HG03460 (cell line): ENCODE results near the gene SUPT3H.
A peak's percentile ranks its signal among the peaks of the same experiment; 100 is the strongest.

Experiments used
- ATAC-seq: cut with Tn5 transposase; IDR thresholded peaks from one replicate; pipeline ENCODE4 v1.9.1; 2021; ENCODE audit not compliant: unreplicated experiment

Gene SUPT3H

DNA sequence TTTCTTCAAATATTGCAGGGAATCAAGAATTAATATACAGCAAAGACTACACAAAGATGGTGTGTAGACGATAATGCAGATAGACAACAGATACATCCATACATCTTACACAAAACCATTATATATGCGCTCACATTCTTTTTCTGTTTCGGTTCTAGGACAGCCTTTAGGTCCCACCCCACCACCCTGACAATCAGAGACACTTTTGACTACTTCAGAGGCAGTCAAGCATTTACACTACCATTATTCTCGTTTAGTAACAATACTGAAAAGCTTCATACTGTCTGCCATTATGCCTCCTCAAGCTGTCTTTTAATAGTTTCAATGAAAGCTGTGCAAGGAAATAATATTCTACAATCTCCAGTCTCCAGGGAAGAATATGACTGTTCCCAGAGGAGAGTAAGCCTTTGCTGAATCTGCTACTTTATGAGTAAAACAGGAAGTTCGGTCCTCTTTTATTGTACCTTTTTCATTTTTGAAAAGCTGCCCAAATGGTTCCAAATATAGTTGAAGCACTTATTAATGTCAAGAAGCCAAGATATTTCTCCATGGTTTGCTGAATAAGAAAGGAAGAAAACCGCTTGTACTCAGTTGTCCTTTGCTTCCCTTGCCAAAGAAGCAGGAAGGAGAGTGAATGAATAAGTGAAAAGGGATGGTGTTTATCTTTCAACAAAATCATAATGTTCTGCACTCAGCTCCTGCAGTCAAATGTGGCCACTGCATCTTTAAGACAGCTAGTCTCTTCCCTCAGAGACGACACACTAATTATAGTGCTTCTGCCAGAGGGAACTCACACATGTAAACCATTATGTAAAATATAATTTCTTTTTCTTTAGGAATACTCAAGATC is 521.9 kb downstream of the SUPT3H start:
- no peak for ATAC-seq

DNA sequence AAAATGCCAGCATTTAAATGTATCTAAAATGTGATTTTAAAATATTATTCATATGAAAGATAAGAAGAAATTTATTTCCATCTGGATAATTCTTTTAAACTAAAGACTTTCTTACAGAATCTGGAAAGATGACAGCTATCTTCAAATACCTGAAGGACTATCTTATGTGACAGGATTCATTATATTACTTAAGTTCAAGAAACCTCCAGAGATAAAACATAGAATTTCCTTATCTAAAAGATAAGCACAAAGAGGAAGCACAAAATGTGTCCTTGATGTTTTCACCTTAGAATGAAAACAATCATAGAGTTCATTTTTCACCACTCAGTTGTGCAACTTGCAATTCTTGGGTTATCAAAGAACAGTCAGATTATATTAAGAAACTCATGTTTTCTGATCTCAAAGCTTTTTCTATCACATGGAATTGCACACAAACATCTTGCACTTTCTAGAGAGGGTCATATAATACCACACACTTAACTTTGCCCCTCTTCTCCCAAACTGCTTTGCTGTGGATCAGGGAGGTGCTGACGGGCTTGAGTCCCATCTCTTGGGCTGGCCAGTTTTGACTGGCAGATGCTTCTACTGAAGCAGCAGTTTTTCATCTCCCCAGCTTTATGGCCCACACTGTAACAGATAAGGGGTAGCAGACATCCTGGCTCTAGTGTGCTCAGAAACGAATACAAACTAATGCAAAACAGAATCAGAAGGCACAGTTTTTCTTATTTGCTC is 522.9 kb downstream of the SUPT3H start:
- no peak for ATAC-seq

DNA sequence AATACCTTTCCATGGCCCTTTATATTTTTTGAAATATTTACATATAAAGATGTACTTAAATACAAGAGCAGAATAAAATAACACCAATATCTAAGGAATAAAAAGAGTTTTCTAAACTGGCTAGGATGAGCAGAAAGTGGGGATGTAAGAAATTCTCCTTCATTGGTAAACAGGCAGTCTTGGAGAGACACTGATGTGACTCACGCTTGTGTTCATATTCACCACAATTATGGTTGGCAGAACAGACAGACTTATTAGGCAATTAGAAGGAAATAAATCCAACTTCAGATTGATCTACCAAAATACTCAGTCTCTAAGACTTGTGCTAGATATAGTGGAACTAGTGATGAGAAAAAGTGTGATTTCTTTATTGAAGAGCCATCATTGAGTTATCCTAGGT is 526.6 kb downstream of the SUPT3H start:
- no peak for ATAC-seq

DNA sequence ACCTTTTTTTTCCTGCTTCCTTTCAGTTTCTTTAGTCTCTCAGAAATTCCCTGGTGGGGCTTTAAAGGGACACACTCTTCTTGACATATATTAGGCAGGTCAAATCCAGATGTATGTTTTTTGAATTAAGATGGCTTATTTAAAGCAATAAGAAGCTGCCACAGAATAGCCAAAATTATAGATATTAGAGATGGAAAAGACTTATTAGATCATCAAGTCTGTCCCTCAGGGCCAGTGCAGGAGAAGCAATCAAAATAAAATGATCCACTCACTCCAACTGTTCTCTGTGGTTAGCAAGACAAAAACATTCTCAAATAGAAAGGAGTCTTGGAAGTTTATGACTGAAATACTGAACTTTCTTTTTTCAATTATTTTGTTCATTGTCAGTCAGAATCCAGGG is 527.4 kb downstream of the SUPT3H start:
- no peak for ATAC-seq

DNA sequence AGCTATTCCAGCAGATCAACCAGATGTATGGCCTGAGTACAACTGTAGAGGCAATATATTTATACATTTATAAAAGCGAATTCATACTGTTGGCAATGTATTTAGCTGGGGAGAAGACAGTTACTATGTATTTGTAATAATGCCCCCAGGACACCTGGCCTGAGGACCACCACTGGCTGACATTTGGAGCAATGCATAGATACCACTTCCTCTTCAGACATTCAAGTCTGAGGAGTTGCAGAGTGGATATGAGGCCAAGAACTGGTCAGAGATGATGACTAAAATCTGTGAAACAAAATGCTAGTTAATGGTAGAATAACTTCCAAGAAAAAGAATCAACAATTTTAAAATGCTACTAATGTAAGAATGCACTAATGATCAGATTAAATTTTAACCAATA is 527.9 kb downstream of the SUPT3H start:
- no peak for ATAC-seq

DNA sequence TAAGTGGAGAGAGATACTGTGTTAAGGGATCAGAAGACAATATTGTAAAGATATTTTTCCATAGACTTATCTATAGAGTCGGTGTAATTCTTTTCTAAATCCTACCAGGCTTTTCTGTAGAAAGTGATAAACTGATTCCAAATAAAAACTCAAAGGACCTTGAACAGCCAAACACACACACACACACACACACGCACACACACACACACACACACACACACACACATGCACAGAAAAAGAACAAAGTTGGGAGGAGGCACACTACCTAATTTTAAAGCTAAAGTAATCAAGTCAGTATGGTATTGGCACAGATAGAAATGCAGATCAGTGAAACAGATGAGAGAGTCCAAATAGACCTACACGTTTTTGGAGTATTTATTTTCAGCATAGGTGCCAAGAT is 534.0 kb downstream of the SUPT3H start:
- ATAC-seq = no peak

DNA sequence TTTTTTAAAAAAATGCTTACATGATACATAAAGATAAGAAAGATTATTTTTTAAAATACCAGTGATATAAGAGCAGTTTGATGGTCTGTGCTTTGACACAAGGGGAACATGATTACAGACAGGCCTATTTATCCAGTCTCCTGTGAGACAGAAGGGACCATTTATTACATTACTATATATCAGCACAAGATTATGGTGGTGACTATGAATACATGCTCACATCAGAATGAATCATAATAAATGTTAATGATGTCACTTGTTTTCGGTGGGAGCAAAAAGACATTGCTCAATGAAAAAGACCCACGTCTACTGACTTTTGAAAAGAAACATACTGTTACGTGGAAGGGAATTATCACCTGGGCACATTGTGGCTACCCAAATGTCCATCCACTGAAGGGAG is 535.1 kb downstream of the SUPT3H start:
- ATAC-seq = no peak

DNA sequence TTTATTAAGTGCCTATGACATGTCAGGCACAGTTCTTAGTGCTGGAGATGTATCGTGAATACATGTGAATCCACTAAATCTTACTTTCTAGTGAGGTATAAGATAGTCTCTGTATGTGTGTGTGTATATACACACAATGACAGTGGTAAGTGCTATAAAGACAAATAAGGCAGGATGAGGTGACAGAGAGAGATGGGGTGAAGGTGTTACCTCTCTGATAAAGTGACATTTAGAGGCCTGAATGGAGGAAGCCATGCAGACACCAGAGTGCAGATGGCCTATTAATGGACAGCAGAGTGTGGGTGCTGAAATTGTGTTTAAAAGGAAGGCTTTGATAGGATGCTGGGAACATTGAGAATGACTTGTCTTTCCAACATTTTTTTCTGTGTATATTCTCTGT is 535.9 kb downstream of the SUPT3H start:
- no peak for ATAC-seq

DNA sequence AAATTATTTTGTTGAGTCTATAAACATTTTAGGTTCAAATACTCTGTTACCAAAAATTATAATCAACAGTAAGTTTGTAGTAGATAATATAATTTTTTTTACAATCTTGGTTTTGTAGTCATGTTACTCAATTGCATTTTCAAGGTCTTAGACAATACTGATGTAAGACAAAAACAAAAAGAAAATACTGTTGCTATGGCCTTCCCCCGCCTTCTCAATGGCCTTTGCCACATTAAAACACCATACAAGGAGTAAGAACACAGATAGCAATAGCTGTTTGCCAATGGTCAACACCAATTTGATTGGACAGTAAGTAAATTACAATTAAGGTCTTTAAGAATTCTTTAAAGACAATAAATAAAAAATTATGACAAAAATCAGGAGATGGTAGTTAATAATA is 540.0 kb downstream of the SUPT3H start:
- ATAC-seq = no peak

DNA sequence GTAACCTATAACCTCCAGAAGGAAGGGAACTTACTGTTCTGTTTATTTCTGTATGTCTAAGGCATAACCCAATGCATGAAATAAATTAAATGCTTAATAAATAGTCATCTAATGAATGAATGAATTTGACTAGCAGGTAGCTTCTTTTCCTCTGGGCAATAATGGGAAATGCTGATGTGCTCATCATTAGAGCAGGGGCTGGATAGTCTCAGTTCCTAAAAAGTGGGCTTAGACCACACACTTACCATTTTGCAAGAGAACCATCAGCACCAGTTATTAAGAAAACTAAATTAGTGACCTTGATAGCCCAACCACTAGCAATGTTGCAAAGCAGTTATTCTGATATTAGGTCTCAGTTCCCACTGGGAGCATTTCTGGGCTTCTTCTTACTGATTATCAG is 540.5 kb downstream of the SUPT3H start:
- no peak for ATAC-seq

DNA sequence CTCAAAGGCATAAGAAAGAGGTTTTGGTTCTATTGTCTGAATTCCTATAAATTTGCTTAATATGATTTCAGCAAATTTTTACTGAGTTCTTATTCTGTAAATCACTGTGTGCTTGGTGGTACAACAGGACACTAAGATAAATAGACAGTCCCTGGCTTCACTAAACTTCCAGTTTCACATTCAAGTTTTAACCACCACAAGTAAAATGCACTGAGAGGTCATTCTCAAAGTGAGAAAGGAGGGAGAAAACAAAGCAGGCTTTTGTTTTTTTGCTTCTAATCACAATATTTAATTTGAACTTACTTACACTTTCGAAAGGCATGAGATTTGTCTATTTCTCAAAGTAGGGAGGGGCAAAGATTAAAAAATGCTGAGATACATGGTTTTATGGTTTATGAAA is 544.5 kb downstream of the SUPT3H start:
- ATAC-seq = peak; percentile 81

DNA sequence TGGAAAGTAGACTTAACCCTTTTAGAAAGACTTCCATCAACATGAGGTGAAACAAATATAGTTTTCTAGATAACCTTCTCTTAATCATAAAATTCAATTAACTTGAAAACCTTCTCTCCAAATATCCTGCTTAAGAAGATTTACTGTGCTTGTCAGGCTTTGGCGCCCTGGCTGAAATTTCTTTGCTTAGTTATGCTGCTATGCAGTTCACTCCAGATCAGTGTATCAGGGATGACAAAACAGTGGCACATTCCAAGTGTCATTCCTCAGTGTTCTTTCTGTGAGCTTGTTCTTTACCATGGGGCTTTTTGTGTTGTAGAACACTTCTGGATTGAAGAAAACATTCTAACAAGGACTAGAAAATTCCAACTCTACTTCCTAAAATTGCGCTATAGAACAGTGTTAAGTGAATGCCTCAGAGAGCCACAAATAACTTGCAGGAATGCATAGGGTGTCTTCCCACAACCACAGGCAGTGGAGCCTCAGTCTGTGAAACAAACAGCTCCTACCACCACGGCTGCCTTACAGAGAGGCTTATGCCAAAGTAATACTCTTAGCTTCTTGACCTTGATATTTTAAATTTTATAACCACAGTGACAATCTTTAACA is 546.6 kb downstream of the SUPT3H start:
- ATAC-seq = no peak

DNA sequence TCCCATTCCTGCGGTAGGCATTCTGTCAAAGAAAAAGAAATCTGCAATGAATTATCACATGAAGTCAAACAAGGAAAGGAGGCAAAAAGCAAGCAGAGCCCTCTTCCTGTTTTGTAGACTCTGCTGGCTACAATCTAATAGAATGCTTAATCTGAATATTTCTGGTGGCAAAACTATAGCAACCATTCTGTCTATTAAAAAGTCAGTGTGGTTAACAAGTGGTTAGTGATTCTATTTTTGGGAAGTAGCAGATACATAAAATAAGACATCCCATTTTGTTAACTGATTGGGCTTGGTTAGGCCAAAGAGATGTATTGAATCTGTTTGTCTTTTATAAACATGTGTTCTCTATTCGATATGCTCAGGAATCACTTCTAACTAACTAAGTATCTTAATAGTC is 547.9 kb downstream of the SUPT3H start:
- no peak for ATAC-seq

DNA sequence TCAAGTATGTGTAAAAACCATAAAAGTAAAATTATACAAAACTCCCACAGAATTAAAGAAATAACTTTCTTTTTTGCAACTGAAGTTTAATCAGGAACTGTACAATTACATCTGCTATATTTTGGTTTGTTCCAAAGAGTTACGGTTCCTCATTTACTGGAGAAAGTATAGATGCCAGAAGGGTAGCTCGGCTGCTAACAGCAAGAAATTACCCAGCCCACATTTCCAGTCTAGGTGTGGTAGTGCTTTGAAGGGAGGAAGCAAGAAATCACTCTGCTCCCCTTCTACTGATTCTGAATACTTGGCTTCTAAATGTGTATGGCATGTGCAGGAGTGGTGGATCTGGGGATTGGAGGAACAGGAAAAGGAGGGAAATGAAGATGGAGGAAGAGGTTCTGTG is 549.0 kb downstream of the SUPT3H start:
- ATAC-seq = no peak

DNA sequence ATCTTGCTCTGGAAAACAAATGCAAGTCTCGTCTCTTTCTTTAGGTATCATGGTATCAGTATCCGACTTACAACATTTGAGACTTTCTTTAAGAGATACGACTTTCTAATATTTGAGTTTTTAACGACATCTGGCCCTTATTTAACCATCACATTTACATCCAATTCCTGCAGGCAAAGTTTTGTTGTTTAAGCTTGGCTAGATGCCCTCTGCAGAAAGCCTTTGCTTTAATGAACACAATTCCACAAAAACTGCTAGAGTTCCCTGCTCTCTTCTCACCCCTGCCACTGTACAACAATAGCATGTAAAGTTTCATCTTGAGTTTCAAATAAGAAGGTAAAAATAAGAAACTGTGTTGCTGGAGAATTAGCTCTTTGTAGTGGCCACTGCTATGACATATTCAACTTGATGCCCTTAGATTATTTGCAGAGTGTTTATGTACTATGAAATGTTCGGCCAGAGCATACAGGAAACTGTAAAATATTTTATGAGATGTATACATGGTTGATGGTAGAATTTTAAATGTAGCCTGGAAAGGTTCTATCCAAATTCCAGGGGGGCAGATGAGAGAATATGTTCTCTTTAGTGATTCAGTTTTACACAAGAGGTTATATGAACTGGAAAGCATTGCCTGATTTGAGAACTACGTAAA is 551.6 kb downstream of the SUPT3H start:
- no peak for ATAC-seq

DNA sequence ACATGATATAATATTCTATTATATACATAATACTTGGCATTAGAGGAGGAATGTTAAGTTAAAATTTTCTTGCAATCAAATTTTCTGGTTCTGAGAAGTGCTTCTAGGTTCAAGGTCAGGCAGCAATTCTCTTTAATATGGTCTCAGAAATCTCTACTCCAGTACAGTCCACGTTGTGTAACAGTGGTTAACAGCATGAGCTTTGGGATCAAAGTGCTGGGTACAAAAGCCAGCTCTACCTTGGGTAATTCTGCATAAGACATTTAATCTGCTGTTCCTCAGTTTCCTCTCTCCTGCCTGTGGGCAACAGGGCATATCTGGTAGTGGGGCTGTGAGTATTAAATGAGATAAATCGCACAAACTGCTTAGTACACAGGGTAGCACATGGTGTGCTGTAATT is 552.5 kb downstream of the SUPT3H start:
- no peak for ATAC-seq

DNA sequence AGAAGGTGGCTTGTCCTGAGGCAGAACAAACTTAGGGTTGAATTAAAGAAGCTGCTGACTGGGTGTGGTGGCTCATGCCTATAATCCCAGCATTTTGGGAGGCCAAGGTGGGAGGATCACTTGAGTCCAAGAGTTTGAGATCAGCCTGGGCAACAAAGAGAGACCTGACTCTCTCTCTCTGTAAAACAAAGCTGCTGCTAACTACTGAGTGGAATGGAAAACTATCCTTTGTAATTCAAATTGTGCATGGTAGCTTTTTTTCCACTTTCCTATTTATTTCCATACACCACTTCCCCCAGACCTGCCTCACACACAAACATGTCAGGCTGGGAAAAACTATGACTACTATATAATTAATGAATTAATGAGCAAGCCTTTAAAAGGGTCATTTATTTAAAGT is 553.2 kb downstream of the SUPT3H start:
- ATAC-seq = no peak

DNA sequence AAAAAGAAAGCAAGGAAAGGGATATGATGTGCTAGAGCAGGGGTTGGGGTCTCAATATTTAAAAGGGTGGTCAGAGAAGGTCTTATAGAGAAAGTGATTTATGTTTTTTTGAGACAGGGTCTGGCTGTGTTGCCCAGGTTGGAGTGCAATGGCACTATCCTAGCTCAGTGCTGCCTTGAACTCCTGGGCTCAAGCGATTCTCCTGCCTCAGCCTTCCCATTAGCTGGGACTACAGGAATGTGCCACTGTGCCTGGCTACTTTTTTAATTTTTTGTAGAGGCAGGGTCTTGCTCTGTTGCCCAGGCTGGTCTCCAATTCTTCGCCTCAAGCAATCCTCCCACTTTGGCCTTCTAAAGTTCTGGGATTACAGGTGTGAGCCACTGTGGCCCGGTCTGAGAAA is 557.0 kb downstream of the SUPT3H start:
- ATAC-seq = no peak

DNA sequence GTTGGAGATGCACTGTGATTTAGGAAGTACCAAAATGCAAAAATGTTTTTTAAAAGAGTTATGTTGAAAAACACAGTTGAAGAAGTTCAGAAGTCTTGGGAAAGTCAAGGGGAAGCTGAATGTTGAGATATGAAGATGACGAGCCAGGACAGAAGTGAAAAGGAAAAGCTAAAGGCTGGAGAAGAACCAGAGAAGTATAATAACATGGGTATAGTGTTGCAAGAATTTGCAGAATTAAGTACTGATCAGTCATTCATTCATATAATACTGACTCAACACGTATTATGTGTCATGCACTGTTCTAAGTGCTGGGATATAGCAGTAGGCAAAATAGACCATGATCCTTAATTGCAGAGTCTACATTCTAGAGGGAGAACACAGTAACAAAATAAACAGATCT is 557.4 kb downstream of the SUPT3H start:
- no peak for ATAC-seq

DNA sequence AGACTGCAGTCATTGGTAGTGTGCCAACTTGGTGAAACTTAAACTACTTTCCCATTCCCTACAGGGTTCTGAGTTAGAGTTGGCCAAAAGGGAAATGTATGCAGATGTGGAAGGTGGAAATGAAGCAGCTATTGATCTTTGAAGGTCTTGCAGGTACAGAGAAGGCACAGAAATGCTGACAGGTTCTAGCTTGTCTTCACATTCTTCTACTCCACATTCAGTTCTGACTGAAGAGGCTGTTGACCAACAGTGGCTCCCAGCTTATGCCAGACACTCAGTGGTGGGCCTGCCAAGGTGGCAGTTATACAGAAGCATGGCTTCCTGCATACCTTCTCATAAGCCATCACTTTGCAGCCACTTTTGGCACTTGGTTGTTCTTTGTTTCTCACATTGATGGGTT is 566.3 kb downstream of the SUPT3H start:
- ATAC-seq = no peak

DNA sequence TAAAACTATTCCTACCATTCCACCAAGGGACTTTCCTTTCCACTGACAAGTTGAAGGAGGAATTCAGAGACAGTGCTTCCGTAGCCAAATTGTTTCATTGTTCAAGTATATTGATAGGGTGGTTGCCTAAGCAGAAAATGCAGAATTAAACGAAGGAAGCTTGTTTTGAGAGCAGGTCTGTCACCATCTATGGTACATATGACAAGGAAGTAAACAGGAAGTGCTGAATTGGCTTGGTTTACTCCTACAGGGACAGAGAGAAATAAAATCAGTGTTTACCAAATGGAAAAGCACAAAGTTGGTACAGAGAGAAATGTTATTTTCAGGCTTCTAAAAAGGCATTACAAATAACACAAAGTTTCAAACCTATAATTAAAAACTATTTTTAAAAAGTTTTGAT is 568.5 kb downstream of the SUPT3H start:
- no peak for ATAC-seq

DNA sequence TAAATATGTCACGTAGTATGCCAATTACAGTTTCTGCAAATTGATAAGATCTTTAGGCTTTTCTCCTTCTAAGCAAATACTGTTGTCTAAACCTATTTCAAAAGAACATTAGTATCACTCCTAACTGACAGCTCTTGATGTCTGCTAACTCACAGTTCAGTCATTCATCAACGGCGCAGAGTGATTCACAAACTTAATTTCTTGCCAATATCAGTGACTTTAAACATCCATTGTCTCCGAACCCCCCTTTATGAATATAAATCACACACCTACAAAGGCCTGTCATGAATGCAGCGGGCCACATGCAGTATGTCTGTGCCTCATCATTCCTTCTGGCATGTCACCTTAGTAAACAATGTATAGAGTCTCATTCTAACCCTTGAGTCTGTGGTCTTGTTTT is 569.6 kb downstream of the SUPT3H start:
- no peak for ATAC-seq
